ENCODE measurements around the gene CACNB2. TPM values are rescaled to one million over a fixed set of nuclear protein-coding genes. Genes with fewer than 3 reads are reported as not detected.
A peak's percentile ranks its signal among the peaks of the same experiment; 100 is the strongest.

Gene CACNB2
- total RNA-seq, 4 donors from 2014 or later, result 73.5 to 108 (median 87.2) TPM

DNA sequence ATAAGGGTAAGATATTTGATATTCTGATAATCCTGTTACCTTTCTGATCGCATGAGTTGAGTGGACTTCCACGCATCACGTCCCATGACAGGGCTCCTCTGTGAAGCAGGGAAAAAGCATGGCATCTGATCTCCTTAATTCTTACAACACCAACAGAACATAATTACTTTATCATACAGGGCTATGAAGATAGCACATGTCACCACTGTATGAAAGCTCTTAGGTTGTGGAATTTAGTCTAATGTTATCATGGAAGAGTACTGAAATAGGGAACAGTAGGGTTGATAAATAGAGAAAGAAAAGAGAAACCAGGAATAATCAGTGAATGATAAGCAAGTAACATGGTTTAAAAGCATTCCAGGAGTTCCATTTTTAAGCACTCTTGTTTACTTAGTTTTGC is 212.0 kb downstream of the CACNB2 start:
- Histone ChIP-seq H3K4me3 (no peak overlapping the region), H3K27ac (replicated peaks in 1 of 4) (no peak overlapping the region), H3K4me1 (peaks cover 11 to 50% (median 28%) of the 10 kb centered on the region in 4 donors), H3K27me3 (no peaks in the 10 kb centered on the region), H3K36me3 (no peaks in the 10 kb centered on the region), H3K9me3 (no peaks in the 10 kb centered on the region)
- intact Hi-C loops (cut with DNase I), result no loop called here
- no peak for TF ChIP-seq POLR2A (IDR thresholded peaks at IDR 0.05; ENCODE audit: low read depth)
- WGBS, result 91% methylated on average over 3 of the region's 3 CpGs
- DNase-seq (ENCODE audit: extremely low spot score), result no peak

- TF ChIP-seq POLR2AphosphoS5 (IDR thresholded peaks at IDR 0.05) (no peak), EP300 (IDR thresholded peaks at IDR 0.05) (no peak), POLR2A (IDR thresholded peaks at IDR 0.05; ENCODE audit: low read depth) (no peak), CTCF (IDR thresholded peaks at IDR 0.05) (no peak)
- H3K9me3 ChIP-seq, result no peaks in the 10 kb centered on the region
- H3K4me1 ChIP-seq, result peaks cover 4 to 36% (median 17%) of the 10 kb centered on the region in 4 donors
- peaks cover 0 to 5% (median 0%) of the 10 kb centered on the region in 4 donors for H3K36me3 ChIP-seq
- H3K4me3 ChIP-seq, result no peak overlapping the region
- WGBS, result 82% methylated on average over 5 of the region's 5 CpGs
- intact Hi-C loops (cut with DNase I), result no loop called here
- H3K27me3 ChIP-seq, result no peaks in the 10 kb centered on the region
- DNase-seq (ENCODE audit: extremely low spot score), result no peak
- no peak overlapping the region for H3K27ac ChIP-seq (replicated peaks in 1 of 4)
Measured at GRCh38 chr10:18359812-18360211, 219.6 kb downstream of the CACNB2 start.

- TF ChIP-seq EP300 (IDR thresholded peaks at IDR 0.05) (no peak), CTCF (IDR thresholded peaks at IDR 0.05) (no peak), POLR2AphosphoS5 (IDR thresholded peaks at IDR 0.05) (no peak), POLR2A (IDR thresholded peaks at IDR 0.05; ENCODE audit: low read depth) (no peak)
- 79% methylated on average over 1 of the region's 1 CpG for WGBS
- no peak overlapping the region for H3K4me3 ChIP-seq
Measured at GRCh38 chr10:18362892-18363291, 222.7 kb downstream of the CACNB2 start.

DNA sequence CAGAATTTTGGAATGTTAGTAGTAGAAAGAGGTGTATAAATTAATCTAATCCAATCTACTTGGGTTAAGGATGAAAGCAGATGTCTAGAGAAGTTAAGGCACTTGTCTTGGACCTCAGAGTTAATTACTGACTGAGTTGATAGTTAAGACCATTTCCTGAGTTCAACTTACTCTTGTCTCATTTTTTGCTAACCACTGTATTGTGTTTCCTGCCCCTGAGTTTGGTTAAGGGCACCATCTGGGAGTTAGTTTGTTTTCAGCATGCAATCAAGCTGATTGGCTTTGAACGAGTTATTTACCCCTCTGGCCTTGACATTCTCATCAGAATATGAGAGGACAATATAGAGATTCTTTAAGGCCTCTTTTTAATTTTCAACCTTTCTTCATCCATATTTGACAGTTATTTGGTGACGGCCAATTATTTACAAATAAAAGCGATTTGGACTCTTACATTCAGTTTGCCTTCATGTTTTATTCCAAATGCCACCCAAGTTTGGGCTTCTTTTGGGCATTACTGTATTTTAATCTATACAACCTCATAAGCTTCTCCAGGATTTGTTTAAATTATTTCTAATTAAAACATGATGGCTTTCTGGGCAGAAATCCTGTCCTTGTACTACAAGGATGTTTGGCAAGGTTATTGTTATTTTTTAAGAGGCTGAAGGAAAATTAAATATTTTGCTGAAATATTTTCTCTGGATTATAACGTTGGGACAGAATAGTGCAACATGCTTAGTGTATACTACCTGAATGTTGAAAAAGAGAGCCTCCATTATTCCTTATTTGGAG is 225.0 kb downstream of the CACNB2 start:
- no peaks in the 10 kb centered on the region for H3K27me3 ChIP-seq
- TF ChIP-seq CTCF (IDR thresholded peaks at IDR 0.05), result no peak
- no peak for TF ChIP-seq POLR2A (IDR thresholded peaks at IDR 0.05; ENCODE audit: low read depth)
- TF ChIP-seq POLR2AphosphoS5 (IDR thresholded peaks at IDR 0.05), result no peak
- no peaks in the 10 kb centered on the region for H3K9me3 ChIP-seq
- H3K4me3 ChIP-seq, result no peak overlapping the region
- intact Hi-C loops (cut with DNase I), result no loop called here
- H3K4me1 ChIP-seq, result peaks cover 10 to 54% (median 44%) of the 10 kb centered on the region in 4 donors
- no peak for DNase-seq (ENCODE audit: extremely low spot score)
- peak overlapping the region in 3 of 4 donors; percentile 1 to 49 (median 2) for H3K27ac ChIP-seq (replicated peaks in 1 of 4)
- peaks cover 0 to 3% (median 0%) of the 10 kb centered on the region in 4 donors for H3K36me3 ChIP-seq
- WGBS, result 48% methylated on average over 4 of the region's 4 CpGs

More at GRCh38 chr10:18362892-18363291, 222.7 kb downstream of the CACNB2 start:
- no peaks in the 10 kb centered on the region for H3K27me3 ChIP-seq
- H3K4me1 ChIP-seq, result peaks cover 9 to 51% (median 38%) of the 10 kb centered on the region in 4 donors
- no peak overlapping the region for H3K27ac ChIP-seq (replicated peaks in 1 of 4)
- peaks cover 0 to 5% (median 0%) of the 10 kb centered on the region in 4 donors for H3K36me3 ChIP-seq
- intact Hi-C loops (cut with DNase I), result no loop called here
- DNase-seq (ENCODE audit: extremely low spot score), result peak; percentile 57
- no peaks in the 10 kb centered on the region for H3K9me3 ChIP-seq

- no peaks in the 10 kb centered on the region for H3K36me3 ChIP-seq
- H3K27ac ChIP-seq (replicated peaks in 1 of 4), result peak overlapping the region; percentile 8 to 56 (median 46)
- no peak for TF ChIP-seq EP300 (IDR thresholded peaks at IDR 0.05)
- TF ChIP-seq POLR2A (IDR thresholded peaks at IDR 0.05; ENCODE audit: low read depth), result no peak
- TF ChIP-seq CTCF (IDR thresholded peaks at IDR 0.05), result no peak
- TF ChIP-seq POLR2AphosphoS5 (IDR thresholded peaks at IDR 0.05), result no peak
- peaks cover 10 to 53% (median 49%) of the 10 kb centered on the region in 4 donors for H3K4me1 ChIP-seq
- intact Hi-C loops (cut with DNase I), result no loop called here
- no peak for DNase-seq (ENCODE audit: extremely low spot score)
- H3K4me3 ChIP-seq, result peak overlapping the region in 1 of 4 donors; percentile 2
- no peaks in the 10 kb centered on the region for H3K27me3 ChIP-seq
- WGBS, result 48% methylated on average over 5 of the region's 5 CpGs
- H3K9me3 ChIP-seq, result no peaks in the 10 kb centered on the region
Measured at GRCh38 chr10:18367840-18368239, 227.6 kb downstream of the CACNB2 start.

All from esophagus muscularis mucosa (tissue), 4 donors.